Measurements from ENCODE around the gene RTN4IP1. TPM values are rescaled to one million over a fixed set of nuclear protein-coding genes. Genes with fewer than 3 reads are reported as not detected.

The RTN4IP1 gene
- total and polyA plus RNA-seq, 2 of the 13 experiments (the other 11 are each of a cell fraction or from before 2014, with no cell fraction given), result 5.5 to 17.2 TPM

- BruUV-seq (replicated peaks), result no TSS peak
- TF ChIP-seq, protein P1, sequence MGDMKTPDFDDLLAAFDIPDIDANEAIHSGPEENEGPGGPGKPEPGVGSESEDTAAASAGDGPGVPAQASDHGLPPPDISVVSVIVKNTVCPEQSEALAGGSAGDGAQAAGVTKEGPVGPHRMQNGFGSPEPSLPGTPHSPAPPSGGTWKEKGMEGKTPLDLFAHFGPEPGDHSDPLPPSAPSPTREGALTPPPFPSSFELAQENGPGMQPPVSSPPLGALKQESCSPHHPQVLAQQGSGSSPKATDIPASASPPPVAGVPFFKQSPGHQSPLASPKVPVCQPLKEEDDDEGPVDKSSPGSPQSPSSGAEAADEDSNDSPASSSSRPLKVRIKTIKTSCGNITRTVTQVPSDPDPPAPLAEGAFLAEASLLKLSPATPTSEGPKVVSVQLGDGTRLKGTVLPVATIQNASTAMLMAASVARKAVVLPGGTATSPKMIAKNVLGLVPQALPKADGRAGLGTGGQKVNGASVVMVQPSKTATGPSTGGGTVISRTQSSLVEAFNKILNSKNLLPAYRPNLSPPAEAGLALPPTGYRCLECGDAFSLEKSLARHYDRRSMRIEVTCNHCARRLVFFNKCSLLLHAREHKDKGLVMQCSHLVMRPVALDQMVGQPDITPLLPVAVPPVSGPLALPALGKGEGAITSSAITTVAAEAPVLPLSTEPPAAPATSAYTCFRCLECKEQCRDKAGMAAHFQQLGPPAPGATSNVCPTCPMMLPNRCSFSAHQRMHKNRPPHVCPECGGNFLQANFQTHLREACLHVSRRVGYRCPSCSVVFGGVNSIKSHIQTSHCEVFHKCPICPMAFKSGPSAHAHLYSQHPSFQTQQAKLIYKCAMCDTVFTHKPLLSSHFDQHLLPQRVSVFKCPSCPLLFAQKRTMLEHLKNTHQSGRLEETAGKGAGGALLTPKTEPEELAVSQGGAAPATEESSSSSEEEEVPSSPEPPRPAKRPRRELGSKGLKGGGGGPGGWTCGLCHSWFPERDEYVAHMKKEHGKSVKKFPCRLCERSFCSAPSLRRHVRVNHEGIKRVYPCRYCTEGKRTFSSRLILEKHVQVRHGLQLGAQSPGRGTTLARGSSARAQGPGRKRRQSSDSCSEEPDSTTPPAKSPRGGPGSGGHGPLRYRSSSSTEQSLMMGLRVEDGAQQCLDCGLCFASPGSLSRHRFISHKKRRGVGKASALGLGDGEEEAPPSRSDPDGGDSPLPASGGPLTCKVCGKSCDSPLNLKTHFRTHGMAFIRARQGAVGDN (CRISPR knock-in tag; IDR thresholded peaks at IDR 0.05), result no peak
- TF ChIP-seq ZNF709 (CRISPR knock-in tag; IDR thresholded peaks at IDR 0.05) (no peak), RFXANK (CRISPR knock-in tag; IDR thresholded peaks at IDR 0.05) (no peak), MLLT10 (CRISPR knock-in tag; IDR thresholded peaks at IDR 0.05) (no peak), ZNF160 (CRISPR knock-in tag; IDR thresholded peaks at IDR 0.05) (no peak), ZSCAN31 (CRISPR knock-in tag; IDR thresholded peaks at IDR 0.05; ENCODE audit: low read depth) (no peak), ZNF10 (CRISPR knock-in tag; IDR thresholded peaks at IDR 0.05; ENCODE audit: borderline replicate concordance, low read depth) (no peak), ZC3H13 (CRISPR knock-in tag; IDR thresholded peaks at IDR 0.05) (no peak), ZNF382 (CRISPR knock-in tag; IDR thresholded peaks at IDR 0.05; ENCODE audit: borderline replicate concordance) (no peak), NFE2L2 (IDR thresholded peaks at IDR 0.05; ENCODE audit: low read length) (no peak), ZNF800 (CRISPR knock-in tag; IDR thresholded peaks at IDR 0.05) (no peak), ZNF607 (CRISPR knock-in tag; IDR thresholded peaks at IDR 0.05; ENCODE audit: borderline replicate concordance) (no peak)
- Histone ChIP-seq H3K36me3 (replicated peaks in 1 of 2; ENCODE audit: control insufficient read depth in 1 of 2, insufficient read depth in 2 of 2, low read length in 2 of 2) (peaks cover 5 to 12% of the 10 kb centered on the region in 2 experiments; a peak in 4 of 5 replicates), H3K9me3 (ENCODE audit: low read length) (no peaks in the 10 kb centered on the region), H3K4me1 (ENCODE audit: insufficient read depth, low read length) (peaks cover 32% of the 10 kb centered on the region), H4K20me1 (ENCODE audit: insufficient read depth, low read length) (no peaks in the 10 kb centered on the region), H3K4me3 (replicated peaks in 1 of 3; ENCODE audit: insufficient read depth in 1 of 3, low read depth in 2 of 3, low read length in 3 of 3) (no peak overlapping the region), H3K9ac (ENCODE audit: insufficient read depth, low read depth, low read length) (no peak overlapping the region), H3K79me2 (ENCODE audit: insufficient read depth, low read length) (no peaks in the 10 kb centered on the region), H3K27ac (ENCODE audit: extremely low read length, insufficient read depth, low read length) (no peak overlapping the region), H3K27me3 (ENCODE audit: control insufficient read depth in 1 of 2, insufficient read depth in 2 of 2, low read length in 2 of 2) (no peaks in the 10 kb centered on the region), H2AFZ (ENCODE audit: low read length) (no peak overlapping the region), H3K4me2 (ENCODE audit: low read depth, low read length) (no peak overlapping the region)
- intact Hi-C loops (cut with micrococcal nuclease; ENCODE audit: unreplicated experiment), result no loop called here
- WGBS (ENCODE audit: low lambda C conversion rate), result 100% methylated on average over 1 of the region's 1 CpG
- in situ Hi-C loops (cut with HindIII; ENCODE audit: extremely low pct_ligation_motif_present, low pct_unique_long_range_greater_than_20kb), result no loop called here
- POLR2A ChIA-PET, result no interaction called here
- CTCF ChIA-PET (ENCODE audit: low intra/inter-chr PET ratio, low total read pairs), result no interaction called here
- FAIRE-seq (no peak), DNase-seq (ENCODE audit: low spot score) (no peak), ATAC-seq (no peak)
Observed at GRCh38 chr6:106538145-106538544, 91.2 kb downstream of the RTN4IP1 start.

Measured in HepG2 (cell line).